ENCODE results near the gene RPS15. TPM values are rescaled to one million over a fixed set of nuclear protein-coding genes. Genes with fewer than 3 reads are reported as not detected.

The RPS15 gene
- total and polyA plus RNA-seq, 2 of the 13 experiments (the other 11 are each of a cell fraction or from before 2014, with no cell fraction given) = 695 to 1,411 TPM

- TF ChIP-seq ZNF281 (CRISPR knock-in tag; IDR thresholded peaks at IDR 0.05; ENCODE audit: borderline replicate concordance) = no peak
- TF ChIP-seq ZXDC (CRISPR knock-in tag; IDR thresholded peaks at IDR 0.05) = peak; percentile 84; the same call in 1 of the 2 replicates
- TF ChIP-seq ZNF550 (CRISPR knock-in tag; IDR thresholded peaks at IDR 0.05; ENCODE audit: borderline replicate concordance) = peak; percentile 60; the same call in 1 of the 2 replicates
- TF ChIP-seq ZBTB37 (CRISPR knock-in tag; IDR thresholded peaks at IDR 0.05) = no peak
- TF ChIP-seq GMEB2 (CRISPR knock-in tag; IDR thresholded peaks at IDR 0.05; ENCODE audit: low read depth) = no peak
- peak; percentile 58; the same call in 1 of the 2 replicates for TF ChIP-seq ZSCAN29 (CRISPR knock-in tag; conservative IDR thresholded peaks at IDR 0.05)
- no peak for TF ChIP-seq ZSCAN25 (CRISPR knock-in tag; IDR thresholded peaks at IDR 0.05)
- peak; percentile 50; the same call in 1 of the 2 replicates for TF ChIP-seq RBFOX2 (IDR thresholded peaks at IDR 0.05; ENCODE audit: low read depth, low read length)
- no peak for TF ChIP-seq JUND (CRISPR knock-in tag; IDR thresholded peaks at IDR 0.05)
- TF ChIP-seq POGK (CRISPR knock-in tag; conservative IDR thresholded peaks at IDR 0.05) = 0 out of 2 replicates have a peak, but pooled peaks have one; percentile 46
- TF ChIP-seq KDM3A (CRISPR knock-in tag; IDR thresholded peaks at IDR 0.05; ENCODE audit: low read depth) = no peak
- TF ChIP-seq ZBTB10 (CRISPR knock-in tag; IDR thresholded peaks at IDR 0.05; ENCODE audit: borderline replicate concordance) = no peak
- no peak for TF ChIP-seq HHEX (CRISPR knock-in tag; IDR thresholded peaks at IDR 0.05)
- no peak for TF ChIP-seq NFYB (CRISPR knock-in tag; IDR thresholded peaks at IDR 0.05)
Measured at GRCh38 chr19:1445185-1445931, 7.2 kb downstream of the RPS15 start (continued).
